ENCODE data around the gene TFEB. TPM values are rescaled to one million over a fixed set of nuclear protein-coding genes. Genes with fewer than 3 reads are reported as not detected.

TFEB gene
- total RNA-seq, 3 donors from 2014 or later = 15.7 to 20.6 (median 18.4) TPM

GRCh38 chr6:41654151-41654697 lies 81.2 kb downstream of the TFEB start:
- Histone ChIP-seq H3K27me3 (no peaks in the 10 kb centered on the region), H3K4me3 (no peak overlapping the region), H3K27ac (no peak overlapping the region), H3K4me1 (no peaks in the 10 kb centered on the region), H3K36me3 (no peaks in the 10 kb centered on the region), H3K9me3 (no peaks in the 10 kb centered on the region)
- TF ChIP-seq POLR2A (IDR thresholded peaks at IDR 0.05) = no peak
- TF ChIP-seq POLR2AphosphoS5 (IDR thresholded peaks at IDR 0.05) = no peak
- TF ChIP-seq CTCF (IDR thresholded peaks at IDR 0.05) = no peak
- DNase-seq (ENCODE audit: low spot score in 2 of 2) = no peak
- intact Hi-C loops (cut with DNase I; ENCODE audit: low total_unique reads) = no loop called here

GRCh38 chr6:41653691-41654090 lies 81.7 kb downstream of the TFEB start:
- Histone ChIP-seq H3K9me3 (no peaks in the 10 kb centered on the region), H3K27ac (peak overlapping the region in 1 of 2 donors; percentile 16), H3K4me3 (no peak overlapping the region), H3K36me3 (no peaks in the 10 kb centered on the region), H3K27me3 (no peaks in the 10 kb centered on the region), H3K4me1 (no peaks in the 10 kb centered on the region)
- intact Hi-C loops (cut with DNase I; ENCODE audit: low total_unique reads) = no loop called here
- no peak for DNase-seq (ENCODE audit: low spot score in 2 of 2)
- no peak for TF ChIP-seq CTCF (IDR thresholded peaks at IDR 0.05)
- TF ChIP-seq POLR2AphosphoS5 (IDR thresholded peaks at IDR 0.05) = no peak
- TF ChIP-seq POLR2A (IDR thresholded peaks at IDR 0.05) = no peak

GRCh38 chr6:41652866-41653652 lies 82.3 kb downstream of the TFEB start:
- TF ChIP-seq POLR2AphosphoS5 (IDR thresholded peaks at IDR 0.05) = peak in 1 of 3 donors; percentile 39
- no peak for TF ChIP-seq POLR2A (IDR thresholded peaks at IDR 0.05)
- peak overlapping the region; percentile 16 to 55 for H3K27ac ChIP-seq
- no peaks in the 10 kb centered on the region for H3K9me3 ChIP-seq
- DNase-seq (ENCODE audit: low spot score in 2 of 2) = peak; percentile 66 to 88
- no peak overlapping the region for H3K4me3 ChIP-seq
- no peaks in the 10 kb centered on the region for H3K27me3 ChIP-seq
- no peaks in the 10 kb centered on the region for H3K36me3 ChIP-seq
- intact Hi-C loops (cut with DNase I; ENCODE audit: low total_unique reads) = no loop called here
- no peaks in the 10 kb centered on the region for H3K4me1 ChIP-seq

GRCh38 chr6:41651962-41652657 lies 83.3 kb downstream of the TFEB start:
- H3K36me3 ChIP-seq = no peaks in the 10 kb centered on the region
- peak in 1 of 2 donors; percentile 28 for DNase-seq (ENCODE audit: low spot score in 2 of 2)
- intact Hi-C loops (cut with DNase I; ENCODE audit: low total_unique reads) = no loop called here

More at GRCh38 chr6:41651962-41652657, 83.3 kb downstream of the TFEB start:
- no peaks in the 10 kb centered on the region for H3K9me3 ChIP-seq
- H3K27me3 ChIP-seq = no peaks in the 10 kb centered on the region
- no peaks in the 10 kb centered on the region for H3K4me1 ChIP-seq
- H3K27ac ChIP-seq = no peak overlapping the region
- TF ChIP-seq POLR2AphosphoS5 (IDR thresholded peaks at IDR 0.05) (no peak), CTCF (IDR thresholded peaks at IDR 0.05) (no peak), POLR2A (IDR thresholded peaks at IDR 0.05) (no peak)
- H3K4me3 ChIP-seq = no peak overlapping the region
